Psoas muscle (tissue), 8 donors: ENCODE measurements around the gene CAMK1D. TPM values are rescaled to one million over a fixed set of nuclear protein-coding genes. Genes with fewer than 3 reads are reported as not detected.

Experiments
- ATAC-seq, 4 donors: fragments of 200-7000 bp; cut with Tn5 transposase; one replicate each; pipeline ENCODE4 v1.9.1; 2020; ENCODE audit warnings: moderate library complexity in 3 of 4, mild to moderate bottlenecking in 2 of 4
- DNase-seq, 2 donors: peaks; one replicate each; pipeline ENCODE4 v3.0.0-alpha.2; 2020
- H3K27ac ChIP-seq: fragments of 200-600 bp; one replicate; pipeline ENCODE4 v1.8.0; 2022
- H3K27me3 ChIP-seq, 3 donors: fragments of 200-600 bp in 1 of 3; one replicate each; pipeline versions ENCODE4 v1.6.1 to v1.8.0; 2013 to 2022; ENCODE audit warnings: low read length in 2 of 3, mild to moderate bottlenecking in 2 of 3, moderate library complexity in 1 of 3; ENCODE audit not compliant: insufficient read depth in 3 of 3
- H3K36me3 ChIP-seq, 2 donors: fragments of 200-600 bp in 1 of 2; one replicate each; pipeline versions ENCODE4 v1.6.1 to v1.8.0; 2013 to 2022; ENCODE audit warnings: low read depth in 1 of 2, mild to moderate bottlenecking in 1 of 2, moderate library complexity in 1 of 2; ENCODE audit not compliant: insufficient read depth in 1 of 2
- H3K4me1 ChIP-seq: fragments of 200-600 bp; one replicate; pipeline ENCODE4 v1.8.0; 2022
- H3K4me3 ChIP-seq: fragments of 200-600 bp; one replicate; pipeline ENCODE4 v1.8.0; 2022; ENCODE audit warnings: mild to moderate bottlenecking
- H3K9me3 ChIP-seq: fragments of 200-600 bp; one replicate; pipeline ENCODE4 v1.8.0; 2022
- WGBS, 3 donors: extraction: QIAGEN DNeasy Blood & Tissue Kit; methylation state at CpG; one replicate each; pipeline versions ENCODE4 v1.1.6 to v1.1.7; 2013; 5-methylcytosine and 5-hydroxymethylcytosine counted together
- intact Hi-C, 2 donors: fragments of 100-400 bp; cut with DNase I; formaldehyde crosslinking; loops; one replicate each; pipeline versions ENCODE4 v1.11.0 to v1.14.2; 2022
- polyA plus RNA-seq, 3 donors: library from polyadenylated mRNA; stranded (reverse); fragments of 200-250 nt; gene quantifications; one replicate each; pipeline ENCODE4 v1.2.3, GENCODE V29; 2013
- total RNA-seq, 4 donors: library from RNA; stranded (reverse); fragmentation: NEBNext Ultra II Directional in 2 of 4; extraction: Animal tissue kit (Norgen Biotek cat#: 25700) in 2 of 4; gene quantifications; one replicate each; pipeline versions ENCODE4 v1.2.1 to v1.2.4, GENCODE V29; 2021 to 2023
- TF ChIP-seq, protein P1 (sequence below): fragments of 200-600 bp; IDR thresholded peaks from one replicate; pipeline ENCODE4 v1.8.0; 2022; ENCODE audit warnings: antibody characterized with exemption
- donor health status: healthy with polysubstance abuse.
- donor health status: DM: no; HTN: no; CAD: no; lungs with moderate emphysema.
- donor health status: Bipolar disorder and iron deficiency.
- donor health status: healthy.
- donor health status: DM: yes; HTN: yes; CAD: no.
- donor health status: DM: no; HTN: no; CAD: no.
- donor health status: DM: no; HTN: no; CAD: no.
- donor health status: DM: yes; HTN: yes; CAD: no.

CAMK1D gene
- total and polyA plus RNA-seq, 7 donors: 0.39 to 1.8 (median 0.53) TPM

DNA sequence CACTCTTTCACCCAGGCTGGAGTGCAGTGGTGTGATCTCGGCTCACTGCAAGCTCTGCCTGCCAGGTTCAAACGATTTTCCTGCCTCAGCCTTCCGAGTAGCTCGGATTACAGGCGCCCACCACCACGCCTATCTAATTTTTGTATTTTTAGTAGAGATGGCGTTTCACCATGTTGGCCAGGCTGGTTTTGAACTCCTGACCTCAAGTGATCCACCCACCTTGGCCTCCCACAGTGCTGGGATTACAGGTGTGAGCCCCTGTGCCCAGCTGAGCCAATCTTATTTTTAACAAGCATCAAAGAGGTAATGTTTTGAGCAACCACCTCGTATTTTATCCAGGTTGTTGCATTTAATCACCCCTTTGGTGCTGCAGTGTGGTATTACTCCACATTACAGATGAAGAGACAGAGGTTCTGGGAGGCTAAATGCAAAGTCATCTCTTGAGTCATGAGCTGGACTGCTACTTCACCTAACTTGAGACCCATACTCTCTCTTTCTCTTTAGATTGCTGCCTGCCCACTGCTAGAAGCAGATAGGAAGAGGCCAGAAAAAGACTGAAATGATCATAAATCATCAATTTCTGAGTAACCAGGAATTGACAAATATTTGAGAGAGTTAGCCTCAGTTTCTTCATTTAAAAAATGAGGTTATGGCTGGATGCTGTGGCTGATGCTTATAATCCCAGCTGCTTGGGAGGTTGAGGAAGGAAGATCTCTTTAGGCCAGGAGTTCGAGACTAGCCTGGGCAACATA is 116.2 kb downstream of the CAMK1D start:
- ATAC-seq (no peak), DNase-seq (no peak)
- H3K36me3 ChIP-seq: no peaks in the 10 kb centered on the region
- H3K27ac ChIP-seq: no peak overlapping the region
- H3K27me3 ChIP-seq: peaks cover 0 to 3% (median 0%) of the 10 kb centered on the region in 3 donors
- intact Hi-C loops: no loop called here
- H3K9me3 ChIP-seq: no peaks in the 10 kb centered on the region
- TF ChIP-seq, protein P1, sequence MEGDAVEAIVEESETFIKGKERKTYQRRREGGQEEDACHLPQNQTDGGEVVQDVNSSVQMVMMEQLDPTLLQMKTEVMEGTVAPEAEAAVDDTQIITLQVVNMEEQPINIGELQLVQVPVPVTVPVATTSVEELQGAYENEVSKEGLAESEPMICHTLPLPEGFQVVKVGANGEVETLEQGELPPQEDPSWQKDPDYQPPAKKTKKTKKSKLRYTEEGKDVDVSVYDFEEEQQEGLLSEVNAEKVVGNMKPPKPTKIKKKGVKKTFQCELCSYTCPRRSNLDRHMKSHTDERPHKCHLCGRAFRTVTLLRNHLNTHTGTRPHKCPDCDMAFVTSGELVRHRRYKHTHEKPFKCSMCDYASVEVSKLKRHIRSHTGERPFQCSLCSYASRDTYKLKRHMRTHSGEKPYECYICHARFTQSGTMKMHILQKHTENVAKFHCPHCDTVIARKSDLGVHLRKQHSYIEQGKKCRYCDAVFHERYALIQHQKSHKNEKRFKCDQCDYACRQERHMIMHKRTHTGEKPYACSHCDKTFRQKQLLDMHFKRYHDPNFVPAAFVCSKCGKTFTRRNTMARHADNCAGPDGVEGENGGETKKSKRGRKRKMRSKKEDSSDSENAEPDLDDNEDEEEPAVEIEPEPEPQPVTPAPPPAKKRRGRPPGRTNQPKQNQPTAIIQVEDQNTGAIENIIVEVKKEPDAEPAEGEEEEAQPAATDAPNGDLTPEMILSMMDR: no peak
- WGBS, 3 donors: 64 to 71% (median 71%) methylated on average over 9 of the region's 9 CpGs
- no peaks in the 10 kb centered on the region for H3K4me1 ChIP-seq
- no peak overlapping the region for H3K4me3 ChIP-seq

DNA sequence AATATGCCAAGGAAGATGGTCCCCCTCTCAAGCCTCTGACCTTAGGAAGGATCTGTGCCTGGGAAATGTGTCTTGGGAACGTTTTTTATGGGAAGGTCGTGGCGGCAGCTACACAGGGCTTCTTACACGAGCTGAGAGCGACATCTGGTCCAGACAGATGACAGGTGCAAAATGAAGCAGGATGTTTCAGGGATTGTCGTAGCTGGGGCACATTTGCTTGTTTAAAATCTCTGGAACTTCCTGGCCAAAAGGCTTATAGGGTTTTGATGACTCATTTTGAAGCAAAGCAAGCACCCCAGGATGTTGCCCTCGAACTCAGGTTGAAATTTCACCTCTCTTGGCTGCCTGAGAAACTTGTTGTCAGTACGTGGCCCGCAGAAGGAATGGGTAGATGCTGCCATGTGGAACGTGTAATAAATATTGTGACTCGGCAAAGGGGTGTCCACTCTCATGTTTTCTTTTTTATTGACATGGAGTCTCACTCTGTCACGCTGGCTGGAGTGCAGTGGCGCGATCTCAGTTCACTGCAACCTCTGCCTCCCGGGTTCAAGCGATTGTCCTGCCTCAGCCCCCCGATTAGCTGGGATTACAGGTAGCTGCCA is 117.5 kb downstream of the CAMK1D start:
- 33 to 44% (median 43%) methylated on average over 17 of the region's 17 CpGs for WGBS, 3 donors
- no peaks in the 10 kb centered on the region for H3K9me3 ChIP-seq
- no peaks in the 10 kb centered on the region for H3K36me3 ChIP-seq
- intact Hi-C loops: no loop called here
- ATAC-seq: no peak
- H3K4me3 ChIP-seq: no peak overlapping the region
- TF ChIP-seq, protein P1: no peak
- H3K27me3 ChIP-seq: peaks cover 0 to 3% (median 0%) of the 10 kb centered on the region in 3 donors
- no peaks in the 10 kb centered on the region for H3K4me1 ChIP-seq
- no peak overlapping the region for H3K27ac ChIP-seq
- DNase-seq: no peak

DNA sequence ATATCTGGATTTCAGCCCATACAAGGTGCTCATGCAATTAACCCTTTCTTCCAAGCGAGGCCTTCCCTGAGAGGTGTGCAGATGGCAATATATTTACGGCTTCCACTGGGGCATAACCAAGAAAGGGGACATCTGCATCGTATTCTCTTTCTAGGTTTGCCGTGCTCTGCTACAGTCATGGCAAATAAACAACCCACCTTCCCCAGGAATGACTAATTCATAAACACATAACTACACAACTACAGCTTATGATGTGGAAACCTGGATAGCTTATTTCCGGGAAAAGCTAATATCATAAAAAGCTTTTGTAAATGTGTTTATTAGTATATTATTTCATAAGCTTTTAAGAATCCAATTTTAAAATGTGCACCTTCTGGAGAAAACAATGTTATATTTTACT is 120.0 kb downstream of the CAMK1D start:
- no peaks in the 10 kb centered on the region for H3K4me1 ChIP-seq
- H3K27ac ChIP-seq: no peak overlapping the region
- H3K9me3 ChIP-seq: no peaks in the 10 kb centered on the region
- intact Hi-C loops: no loop called here
- H3K27me3 ChIP-seq: no peaks in the 10 kb centered on the region
- ATAC-seq: no peak
- WGBS, 3 donors: 81 to 86% (median 82%) methylated on average over 5 of the region's 5 CpGs
- H3K36me3 ChIP-seq: no peaks in the 10 kb centered on the region
- H3K4me3 ChIP-seq: no peak overlapping the region
- no peak for DNase-seq
- TF ChIP-seq, protein P1: no peak

- Histone ChIP-seq H3K9me3 (no peaks in the 10 kb centered on the region), H3K27me3 (no peaks in the 10 kb centered on the region), H3K27ac (no peak overlapping the region), H3K36me3 (no peaks in the 10 kb centered on the region), H3K4me1 (no peaks in the 10 kb centered on the region), H3K4me3 (no peak overlapping the region)
- DNase-seq (no peak), ATAC-seq (no peak)
- intact Hi-C loops: no loop called here
- TF ChIP-seq, protein P1: no peak
- 90 to 95% (median 92%) methylated on average over 10 of the region's 10 CpGs for WGBS, 3 donors
Measured at GRCh38 chr10:12470719-12471118, 121.4 kb downstream of the CAMK1D start.
